ENCODE measurements around the gene ABHD16B. TPM values are rescaled to one million over a fixed set of nuclear protein-coding genes. Genes with fewer than 3 reads are reported as not detected.
"Not testable (repeated sequence)": the region's sequence is repeated elsewhere in the genome, so short reads cannot be mapped to it uniquely, and the experiment has no call there.

The ABHD16B gene
- total and polyA plus RNA-seq, 2 experiments from 2014 or later, result not detected

- DNase-seq (ENCODE audit: low spot score); H3K27me3 ChIP-seq (ENCODE audit: insufficient read depth); H3K9me3 Mint-ChIP-seq; H3K4me3 ChIP-seq; H3K27me3 Mint-ChIP-seq (ENCODE audit: insufficient read depth, low read depth, poor library complexity); H2AFZ ChIP-seq; ATAC-seq; H3K4me3 Mint-ChIP-seq; H3K4me1 ChIP-seq (ENCODE audit: insufficient read depth); H3K27ac ChIP-seq (ENCODE audit: low read depth); H3K4me2 ChIP-seq; H3K27ac Mint-ChIP-seq; H3K4me1 Mint-ChIP-seq; H3K9me2 ChIP-seq (ENCODE audit: insufficient read depth): not testable (repeated sequence)
- peaks cover 83% of the 10 kb centered on the region for H3K36me3 Mint-ChIP-seq (ENCODE audit: low read depth)
- peaks cover 31% of the 10 kb centered on the region for H3K79me2 ChIP-seq (replicated peaks; ENCODE audit: insufficient read depth)
- peaks cover 22% of the 10 kb centered on the region for H3F3A ChIP-seq (replicated peaks; ENCODE audit: low read depth)
- peaks cover 45% of the 10 kb centered on the region for H3K36me3 ChIP-seq (ENCODE audit: insufficient read depth)
- peaks cover 20% of the 10 kb centered on the region for H4K20me1 ChIP-seq (replicated peaks; ENCODE audit: insufficient read depth)
Observed at GRCh38 chr20:63874241-63874640, 12.9 kb downstream of the ABHD16B start.

- Histone ChIP-seq H3K27me3 (ENCODE audit: insufficient read depth) (no peaks in the 10 kb centered on the region), H3K79me2 (replicated peaks; ENCODE audit: insufficient read depth) (peaks cover 27% of the 10 kb centered on the region), H3F3A (replicated peaks; ENCODE audit: low read depth) (peaks cover 14% of the 10 kb centered on the region; the same call in 1 of the 2 replicates), H3K4me3 (no peak overlapping the region), H3K4me1 (ENCODE audit: insufficient read depth) (no peaks in the 10 kb centered on the region), H2AFZ (no peak overlapping the region), H3K4me2 (no peak overlapping the region), H4K20me1 (replicated peaks; ENCODE audit: insufficient read depth) (peaks cover 19% of the 10 kb centered on the region), H3K9me2 (ENCODE audit: insufficient read depth) (no peaks in the 10 kb centered on the region), H3K36me3 (ENCODE audit: insufficient read depth) (peaks cover 34% of the 10 kb centered on the region), H3K27ac (ENCODE audit: low read depth) (no peak overlapping the region)
- H3K4me1 Mint-ChIP-seq, result no peaks in the 10 kb centered on the region
- TF ChIP-seq NANOG (IDR thresholded peaks at IDR 0.05; ENCODE audit: borderline replicate concordance) (no peak), JUNB (IDR thresholded peaks at IDR 0.05; ENCODE audit: unreplicated experiment) (no peak), CTCF (conservative IDR thresholded peaks at IDR 0.05; ENCODE audit: low read depth in 2 of 2) (no peak), EZH2 (IDR thresholded peaks at IDR 0.05; ENCODE audit: low read depth, unreplicated experiment) (no peak), EZH2phosphoT487 (IDR thresholded peaks at IDR 0.05; ENCODE audit: unreplicated experiment) (no peak), REST (IDR thresholded peaks at IDR 0.05; ENCODE audit: unreplicated experiment) (no peak)
- H3K27ac Mint-ChIP-seq, result no peak overlapping the region
- no peaks in the 10 kb centered on the region for H3K9me3 Mint-ChIP-seq
- DNase-seq (ENCODE audit: low spot score) (no peak), ATAC-seq (no peak)
- H3K36me3 Mint-ChIP-seq (ENCODE audit: low read depth), result peaks cover 66% of the 10 kb centered on the region
- H3K27me3 Mint-ChIP-seq (ENCODE audit: insufficient read depth, low read depth, poor library complexity), result peaks cover 3% of the 10 kb centered on the region
- no peak overlapping the region for H3K4me3 Mint-ChIP-seq
Observed at GRCh38 chr20:63876489-63877036, 15.3 kb downstream of the ABHD16B start.
